Brain microvascular endothelial cell (primary cell): ENCODE results near the gene TXNRD1.

Experiments
- DNase-seq: peaks from one replicate; pipeline ENCODE4 v3.0.0-alpha.2; 2020
- H3K27ac ChIP-seq: fragments of 250-450 bp; sonication (Bioruptor Pico); 2 replicates; pipeline ENCODE4 v1.5.1; 2020; ENCODE audit warnings: mild to moderate bottlenecking, moderate library complexity
- H3K27me3 ChIP-seq: fragments of 250-450 bp; sonication (Bioruptor Pico); replicated peaks from 2 replicates; pipeline ENCODE4 v1.5.1; 2020; ENCODE audit warnings: mild to moderate bottlenecking
- H3K36me3 ChIP-seq: fragments of 250-450 bp; sonication (Bioruptor Pico); replicated peaks from 2 replicates; pipeline ENCODE4 v1.5.1; 2020; ENCODE audit warnings: mild to moderate bottlenecking
- H3K4me3 ChIP-seq: 2 replicates; pipeline ENCODE4 v1.5.1; 2011; ENCODE audit warnings: low read depth, mild to moderate bottlenecking, control low read depth, low read length, moderate library complexity
- in situ Hi-C: cut with HindIII; loops from 2 replicates; pipeline ENCODE4 v1.10.0; 2017; ENCODE audit warnings: low sequenced_read_pairs, low pct_ligation_motif_present
- TF ChIP-seq, protein P1 (sequence below): IDR thresholded peaks from 2 replicates; pipeline ENCODE4 v1.5.1; 2011; ENCODE audit warnings: low read depth, mild to moderate bottlenecking, moderate library complexity, low read length, control low read depth, inconsistent platforms; ENCODE audit errors: missing control alignments

TXNRD1 gene

DNA sequence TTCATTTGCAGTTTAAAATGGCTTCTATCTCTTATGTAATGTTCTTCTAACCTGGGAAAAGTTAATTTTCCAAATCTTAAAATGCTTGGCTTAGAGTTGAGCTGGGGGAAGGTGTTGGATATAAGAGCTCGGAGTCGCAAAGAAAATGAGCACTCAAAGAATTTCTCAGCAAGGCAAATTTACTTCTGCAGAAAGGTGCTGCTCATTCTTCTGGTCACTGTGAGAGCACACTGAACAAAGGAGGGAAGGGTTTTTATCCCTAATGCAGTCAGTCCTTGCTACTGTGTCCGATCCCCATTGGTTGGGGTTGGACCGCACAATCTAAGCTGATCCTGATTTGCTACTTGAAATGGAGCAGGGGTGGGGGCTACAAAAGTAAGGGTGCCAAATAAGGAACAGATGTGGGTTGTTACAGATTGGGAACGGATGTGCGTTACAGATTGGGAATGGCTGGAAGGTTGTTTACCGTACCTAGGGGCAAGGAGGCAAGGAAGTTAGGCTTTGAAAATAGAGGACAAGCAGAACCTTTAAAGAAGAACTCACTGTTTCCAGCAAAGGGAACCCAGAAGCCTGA, 19.4 kb downstream of the TXNRD1 start:
- H3K27me3 ChIP-seq: no peaks in the 10 kb centered on the region
- H3K36me3 ChIP-seq: no peaks in the 10 kb centered on the region
- no peak for DNase-seq
- in situ Hi-C loops: no loop called here
- H3K27ac ChIP-seq: no peak overlapping the region
- TF ChIP-seq, protein P1, sequence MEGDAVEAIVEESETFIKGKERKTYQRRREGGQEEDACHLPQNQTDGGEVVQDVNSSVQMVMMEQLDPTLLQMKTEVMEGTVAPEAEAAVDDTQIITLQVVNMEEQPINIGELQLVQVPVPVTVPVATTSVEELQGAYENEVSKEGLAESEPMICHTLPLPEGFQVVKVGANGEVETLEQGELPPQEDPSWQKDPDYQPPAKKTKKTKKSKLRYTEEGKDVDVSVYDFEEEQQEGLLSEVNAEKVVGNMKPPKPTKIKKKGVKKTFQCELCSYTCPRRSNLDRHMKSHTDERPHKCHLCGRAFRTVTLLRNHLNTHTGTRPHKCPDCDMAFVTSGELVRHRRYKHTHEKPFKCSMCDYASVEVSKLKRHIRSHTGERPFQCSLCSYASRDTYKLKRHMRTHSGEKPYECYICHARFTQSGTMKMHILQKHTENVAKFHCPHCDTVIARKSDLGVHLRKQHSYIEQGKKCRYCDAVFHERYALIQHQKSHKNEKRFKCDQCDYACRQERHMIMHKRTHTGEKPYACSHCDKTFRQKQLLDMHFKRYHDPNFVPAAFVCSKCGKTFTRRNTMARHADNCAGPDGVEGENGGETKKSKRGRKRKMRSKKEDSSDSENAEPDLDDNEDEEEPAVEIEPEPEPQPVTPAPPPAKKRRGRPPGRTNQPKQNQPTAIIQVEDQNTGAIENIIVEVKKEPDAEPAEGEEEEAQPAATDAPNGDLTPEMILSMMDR: no peak
- H3K4me3 ChIP-seq: no peak overlapping the region

DNA sequence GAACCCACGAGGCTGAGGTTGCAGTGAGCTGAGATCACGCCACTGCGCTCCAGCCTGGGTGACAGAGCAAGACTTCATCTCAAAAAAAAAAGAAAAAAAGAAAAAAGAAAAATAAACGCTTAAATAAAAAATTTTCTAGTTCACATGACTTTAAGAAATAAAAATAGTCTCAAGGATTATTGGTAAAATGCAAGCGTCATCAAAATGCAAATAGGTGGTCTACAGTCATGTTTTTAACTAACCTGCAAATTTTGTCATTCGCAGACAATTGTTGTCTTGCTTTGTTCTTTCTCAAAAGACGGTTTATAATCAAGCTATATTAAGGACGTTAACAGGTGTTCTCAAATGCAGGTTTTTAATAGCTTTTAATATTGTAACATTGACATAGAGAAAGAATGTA, 22.4 kb downstream of the TXNRD1 start:
- DNase-seq: no peak
- no peak overlapping the region for H3K4me3 ChIP-seq
- in situ Hi-C loops: no loop called here
- no peak overlapping the region for H3K27ac ChIP-seq
- no peaks in the 10 kb centered on the region for H3K36me3 ChIP-seq
- TF ChIP-seq, protein P1: no peak
- H3K27me3 ChIP-seq: no peaks in the 10 kb centered on the region

DNA sequence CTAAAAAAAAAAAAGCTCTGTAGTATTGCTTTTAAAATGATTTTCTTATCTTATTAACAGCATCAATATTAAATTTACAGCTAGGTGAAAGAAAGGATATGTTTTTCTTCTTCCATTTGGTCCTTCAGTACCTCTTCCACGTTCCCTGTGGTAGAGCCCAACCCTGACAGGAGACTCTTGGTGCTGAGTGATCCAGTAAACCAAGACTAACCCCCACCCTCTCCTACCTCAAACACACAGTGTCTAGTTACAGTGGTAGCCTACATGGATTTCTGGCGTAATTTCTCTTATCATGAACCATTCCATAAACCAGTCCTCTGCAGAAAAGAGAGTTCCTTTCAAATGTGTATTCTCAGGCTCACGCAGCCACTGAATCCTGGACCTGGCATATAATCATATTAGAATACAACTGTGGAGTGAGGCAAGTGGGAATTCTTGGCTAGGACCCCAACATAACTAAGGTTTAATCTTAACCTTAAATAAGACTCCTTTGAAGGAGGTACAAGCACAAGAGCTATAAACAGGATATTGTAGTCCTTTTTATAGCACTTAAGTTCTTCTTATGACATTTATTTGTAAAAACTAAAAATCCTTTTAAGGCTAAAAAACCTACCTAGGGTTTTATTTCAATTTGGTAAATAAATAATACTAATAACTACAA, 27.1 kb downstream of the TXNRD1 start:
- H3K4me3 ChIP-seq: no peak overlapping the region
- no peaks in the 10 kb centered on the region for H3K36me3 ChIP-seq
- in situ Hi-C loops: no loop called here
- no peak overlapping the region for H3K27ac ChIP-seq
- no peaks in the 10 kb centered on the region for H3K27me3 ChIP-seq
- no peak for DNase-seq
- TF ChIP-seq, protein P1: no peak

DNA sequence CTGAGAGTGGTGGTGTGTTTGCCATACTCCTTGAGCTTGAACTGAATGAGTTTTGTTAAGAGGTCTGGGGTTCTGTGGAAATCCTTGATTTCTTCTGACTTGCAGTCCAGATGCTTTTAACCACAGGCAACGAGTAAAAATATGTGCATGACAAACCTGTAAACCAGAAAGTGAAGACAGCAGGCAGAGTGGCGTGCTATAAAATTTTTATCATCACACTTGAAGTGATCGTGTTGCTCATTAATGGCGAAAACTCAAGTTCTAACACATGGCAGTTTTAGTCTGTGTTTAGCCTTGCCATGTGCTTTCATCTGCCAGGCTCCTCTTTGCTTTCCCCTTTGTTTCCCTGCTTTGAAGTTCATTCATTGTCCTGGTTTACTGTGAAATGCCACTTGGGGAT, 28.0 kb downstream of the TXNRD1 start:
- Histone ChIP-seq H3K27ac (no peak overlapping the region), H3K4me3 (no peak overlapping the region), H3K27me3 (no peaks in the 10 kb centered on the region), H3K36me3 (no peaks in the 10 kb centered on the region)
- no peak for DNase-seq
- TF ChIP-seq, protein P1: no peak
- in situ Hi-C loops: no loop called here

DNA sequence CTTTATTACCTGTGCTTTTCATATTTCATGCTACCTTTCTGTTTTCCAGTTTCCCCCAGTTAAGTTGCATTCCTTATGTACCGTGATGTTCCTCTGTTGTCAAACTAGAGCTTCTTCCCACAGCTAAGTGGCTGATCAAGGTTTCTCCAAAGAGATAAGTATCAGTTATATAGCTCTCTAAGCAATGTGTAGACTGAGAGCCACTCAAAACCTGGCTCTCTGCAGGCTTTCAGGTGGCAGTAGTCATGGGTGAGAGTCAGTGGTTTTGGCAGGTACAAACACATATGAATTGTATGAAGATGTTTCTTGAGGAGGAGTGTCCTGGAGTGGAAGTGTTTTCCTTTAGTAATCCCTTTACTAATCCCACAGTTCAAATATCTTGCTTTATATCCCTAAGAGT, 28.4 kb downstream of the TXNRD1 start:
- in situ Hi-C loops: no loop called here

More for the DNA sequence above, 28.4 kb downstream of the TXNRD1 start:
- TF ChIP-seq, protein P1: no peak
- DNase-seq: no peak
- H3K36me3 ChIP-seq: no peaks in the 10 kb centered on the region
- H3K4me3 ChIP-seq: no peak overlapping the region
- H3K27me3 ChIP-seq: no peaks in the 10 kb centered on the region
- H3K27ac ChIP-seq: no peak overlapping the region
